Esophagus squamous epithelium (tissue), 4 donors: ENCODE measurements around the gene AURKA.
"Not testable (repeated sequence)": the region's sequence is repeated elsewhere in the genome, so short reads cannot be mapped to it uniquely, and the experiment has no call there.

Source experiments
- CTCF ChIP-seq, 6 experiments: fragments of 450-650 bp in 4 of 6; fragments of 200-600 bp in 2 of 6; sonication (generic) in 2 of 6; IDR thresholded peaks; one replicate each; pipeline ENCODE4 v1.5.1; 2016 to 2019; ENCODE audit warnings: antibody characterized with exemption in 6 of 6, mild to moderate bottlenecking in 4 of 6, moderate library complexity in 4 of 6
- POLR2A ChIP-seq, 4 donors: fragments of 450-650 bp; IDR thresholded peaks; one replicate each; pipeline ENCODE4 v1.6.1; 2017; ENCODE audit warnings: antibody characterized with exemption in 4 of 4, mild to moderate bottlenecking in 4 of 4, moderate library complexity in 3 of 4

- not testable (repeated sequence) for TF ChIP-seq CTCF, POLR2A (IDR thresholded peaks at IDR 0.05)
Measured at GRCh38 chr20:56411287-56411686, 19.3 kb upstream of the AURKA start.
